ENCODE results near the gene CDK5.
"Not testable (repeated sequence)": the region's sequence is repeated elsewhere in the genome, so short reads cannot be mapped to it uniquely, and the experiment has no call there.

CDK5 gene

DNA sequence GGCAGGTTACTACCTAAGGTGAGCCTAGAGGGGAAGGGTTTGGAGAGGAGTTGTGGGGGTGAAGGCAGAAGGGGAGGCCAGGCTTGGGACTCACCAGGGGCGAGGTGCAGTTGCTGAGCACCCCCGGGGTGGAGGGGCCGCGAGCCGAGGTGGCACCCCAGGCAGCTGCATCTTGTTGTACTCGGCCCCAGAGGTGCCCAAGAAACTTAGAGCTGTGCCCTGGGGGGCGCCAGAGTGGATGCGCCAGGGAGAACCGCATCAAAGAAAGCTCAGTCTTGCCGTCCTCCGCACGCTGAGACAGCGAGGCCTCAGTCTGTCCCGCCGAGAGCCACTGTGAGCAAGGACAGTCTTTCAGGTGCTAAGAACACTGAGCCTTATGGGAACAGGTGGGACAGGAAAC is 40.8 kb downstream of the CDK5 start:
- no peak for DNase-seq (ENCODE audit: low read depth in 3 of 3)

DNA sequence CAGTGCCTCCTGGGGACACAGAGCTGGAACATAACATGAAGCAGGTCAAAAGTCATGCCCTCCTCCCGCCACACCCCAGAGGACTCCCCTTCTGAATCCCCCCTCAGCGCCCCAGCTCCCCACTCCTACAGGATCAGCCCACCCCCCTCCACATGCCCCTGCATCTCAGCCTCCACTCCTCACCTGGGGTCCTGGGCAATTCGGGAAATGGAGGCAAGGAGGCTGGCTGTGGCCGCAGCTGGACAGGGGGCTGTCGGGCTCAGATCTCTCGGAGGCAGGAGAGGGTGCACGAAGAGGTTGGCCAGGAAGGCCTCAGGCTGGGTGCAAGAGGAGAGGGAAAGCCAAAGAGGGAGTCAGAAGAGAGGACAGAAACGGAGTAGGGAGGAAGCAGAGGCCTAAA is 41.2 kb downstream of the CDK5 start:
- no peak for DNase-seq (ENCODE audit: low read depth in 3 of 3)

DNA sequence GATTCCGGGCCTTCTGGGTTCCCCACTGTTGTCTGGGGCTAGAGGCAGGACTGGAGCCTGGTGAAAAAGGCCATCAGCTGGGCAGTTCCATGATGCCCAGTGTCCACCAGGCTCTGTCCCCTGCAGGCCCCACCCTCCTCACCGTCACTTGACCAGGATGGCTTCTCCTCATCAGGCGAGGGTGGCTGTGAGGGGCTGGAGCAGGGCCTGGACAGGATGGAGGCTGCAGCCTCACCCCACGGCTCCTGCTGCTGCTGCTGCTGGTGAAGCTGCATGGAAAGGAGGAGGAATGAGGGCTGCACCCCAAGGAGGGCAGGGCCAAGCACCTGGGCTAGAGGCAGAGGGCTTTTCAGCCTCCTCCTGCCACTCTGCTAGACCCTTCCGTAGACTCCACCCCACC is 41.7 kb downstream of the CDK5 start:
- DNase-seq (ENCODE audit: low read depth in 3 of 3): no peak

DNA sequence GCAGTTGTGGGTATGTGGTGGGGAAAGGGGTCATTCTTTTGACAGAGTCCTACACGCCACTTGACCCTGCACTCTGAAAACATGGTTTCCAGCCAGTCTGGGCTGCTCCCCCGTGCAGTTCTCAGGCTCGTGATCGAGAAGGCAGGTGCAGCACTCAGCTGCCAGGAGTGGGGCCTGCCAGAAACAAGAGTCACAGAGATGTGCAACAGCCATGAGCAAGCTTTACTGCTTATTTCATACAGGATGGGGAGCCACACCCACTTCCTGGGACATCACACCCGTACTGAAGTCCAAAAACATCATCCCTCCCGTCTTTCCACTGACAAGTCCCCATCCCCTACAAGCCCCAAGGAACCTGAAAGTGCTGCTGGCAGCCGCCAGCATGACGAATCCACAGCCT is 42.7 kb downstream of the CDK5 start:
- DNase-seq (ENCODE audit: low read depth in 3 of 3): no peak

DNA sequence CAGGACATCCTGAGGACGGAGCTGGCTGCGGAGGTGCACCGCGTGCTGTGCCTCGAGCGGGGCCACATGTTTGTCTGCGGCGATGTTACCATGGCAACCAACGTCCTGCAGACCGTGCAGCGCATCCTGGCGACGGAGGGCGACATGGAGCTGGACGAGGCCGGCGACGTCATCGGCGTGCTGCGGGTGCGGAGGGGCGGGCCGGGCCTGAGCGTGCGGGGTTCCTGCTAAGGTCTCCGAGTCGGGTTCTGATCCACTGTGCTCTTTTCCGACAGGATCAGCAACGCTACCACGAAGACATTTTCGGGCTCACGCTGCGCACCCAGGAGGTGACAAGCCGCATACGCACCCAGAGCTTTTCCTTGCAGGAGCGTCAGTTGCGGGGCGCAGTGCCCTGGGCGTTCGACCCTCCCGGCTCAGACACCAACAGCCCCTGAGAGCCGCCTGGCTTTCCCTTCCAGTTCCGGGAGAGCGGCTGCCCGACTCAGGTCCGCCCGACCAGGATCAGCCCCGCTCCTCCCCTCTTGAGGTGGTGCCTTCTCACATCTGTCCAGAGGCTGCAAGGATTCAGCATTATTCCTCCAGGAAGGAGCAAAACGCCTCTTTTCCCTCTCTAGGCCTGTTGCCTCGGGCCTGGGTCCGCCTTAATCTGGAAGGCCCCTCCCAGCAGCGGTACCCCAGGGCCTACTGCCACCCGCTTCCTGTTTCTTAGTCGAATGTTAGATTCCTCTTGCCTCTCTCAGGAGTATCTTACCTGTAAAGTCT is 43.8 kb downstream of the CDK5 start:
- peak; percentile 65 to 84 (median 72) for DNase-seq (ENCODE audit: low read depth in 3 of 3)

DNA sequence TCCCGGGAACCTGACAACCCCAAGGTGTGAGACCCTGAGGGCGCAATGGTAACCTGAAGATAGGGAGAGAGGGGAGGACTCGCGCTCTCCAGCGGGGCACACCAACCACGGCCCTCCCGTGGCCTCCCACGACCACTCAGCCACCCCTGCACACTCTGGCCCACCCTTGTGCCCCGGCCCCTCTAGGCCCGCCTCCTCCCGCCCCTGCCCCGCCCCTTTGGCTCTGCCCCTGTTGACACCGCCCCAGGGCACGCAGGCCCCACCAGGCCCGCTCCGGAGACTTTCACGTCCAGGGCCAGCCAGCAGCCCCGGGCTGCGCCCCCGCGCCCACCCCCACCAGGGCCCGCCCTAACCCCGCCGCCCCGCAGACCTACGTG is 44.4 kb downstream of the CDK5 start:
- DNase-seq (ENCODE audit: low read depth in 3 of 3): no peak

DNA sequence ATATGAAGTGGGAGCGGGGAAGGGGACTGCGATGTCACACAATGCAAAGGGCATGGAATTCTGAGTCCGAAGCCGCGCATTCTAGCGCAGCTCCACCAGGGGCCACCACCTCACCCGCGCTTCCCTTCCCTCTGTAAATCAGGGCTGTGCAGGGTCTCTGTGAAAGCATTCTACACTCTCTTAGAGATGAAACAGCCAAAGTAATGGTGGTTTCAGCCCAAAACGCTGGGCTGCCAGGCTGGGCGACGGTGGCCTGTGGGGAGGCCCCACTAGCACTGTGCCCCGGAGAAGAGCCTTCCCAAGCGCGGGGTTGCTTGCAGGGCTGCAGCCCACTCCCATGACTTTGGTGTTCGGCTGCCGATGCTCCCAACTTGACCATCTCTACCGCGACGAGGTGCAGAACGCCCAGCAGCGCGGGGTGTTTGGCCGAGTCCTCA is 44.8 kb downstream of the CDK5 start:
- no peak for DNase-seq (ENCODE audit: low read depth in 3 of 3)

DNA sequence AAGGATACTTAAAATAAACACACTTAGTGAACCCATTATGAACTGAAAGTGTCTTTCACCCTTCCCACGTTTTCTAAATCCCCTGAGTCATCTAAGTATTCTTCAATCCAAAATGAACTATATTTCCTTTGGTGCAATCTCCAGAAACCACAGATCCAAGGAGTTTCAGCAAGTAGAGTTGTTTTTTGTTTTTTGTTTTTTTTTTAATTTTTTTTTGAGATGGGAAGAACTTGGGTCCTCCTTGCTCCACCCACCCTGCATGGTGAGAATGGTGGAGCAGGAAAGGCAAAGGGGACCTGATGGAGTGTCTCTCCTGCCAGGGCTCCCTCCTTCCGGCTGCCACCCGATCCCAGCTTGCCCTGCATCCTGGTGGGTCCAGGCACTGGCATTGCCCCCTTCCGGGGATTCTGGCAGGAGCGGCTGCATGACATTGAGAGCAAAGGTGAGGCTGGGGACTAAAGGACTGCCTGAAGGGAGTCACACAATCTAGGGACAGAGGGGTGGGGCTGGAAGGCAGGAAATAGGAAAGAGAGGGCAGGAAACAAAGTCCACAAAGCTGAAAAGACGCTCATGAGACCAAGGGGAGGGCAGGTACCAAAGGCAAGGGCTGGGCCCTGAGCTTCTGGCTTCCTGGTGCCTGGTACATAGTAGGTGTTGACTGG is 45.5 kb downstream of the CDK5 start:
- DNase-seq (ENCODE audit: low read depth in 3 of 3): no peak

DNA sequence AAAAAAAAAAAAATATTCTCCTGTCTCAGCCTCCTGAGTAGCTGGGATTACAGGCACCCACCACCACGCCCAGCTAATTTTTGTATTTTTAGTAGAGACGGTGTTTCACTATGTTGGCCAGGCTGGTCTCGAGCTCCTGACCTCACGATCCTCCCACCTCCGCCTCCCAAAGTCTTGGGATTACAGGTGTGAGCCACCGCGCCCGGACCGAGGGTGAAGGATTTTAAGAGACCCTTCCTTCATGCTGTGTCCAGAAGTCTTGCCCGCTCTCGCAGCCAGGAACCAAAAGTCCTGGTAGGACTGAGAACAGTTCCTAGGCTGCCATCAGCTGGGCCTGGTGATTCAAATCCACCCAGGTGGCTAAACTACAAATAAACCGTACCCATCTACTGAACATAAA is 46.1 kb downstream of the CDK5 start:
- not testable (repeated sequence) for DNase-seq (ENCODE audit: low read depth in 3 of 3)

DNA sequence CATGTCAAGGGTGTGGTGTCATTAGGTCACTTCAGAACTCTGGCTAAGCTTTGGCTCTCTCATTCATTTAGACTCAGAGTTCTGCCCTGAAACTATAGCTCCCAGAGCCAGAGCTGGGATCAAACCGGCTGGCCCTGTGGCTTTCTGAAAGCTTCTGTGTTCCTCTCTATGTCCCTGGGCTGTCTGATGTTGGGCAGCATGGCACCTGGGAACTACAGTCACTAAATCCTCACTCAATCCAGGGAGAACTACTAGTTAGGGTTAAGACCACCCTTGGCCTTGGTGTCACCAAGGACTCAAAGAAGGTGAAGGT is 46.6 kb downstream of the CDK5 start:
- DNase-seq (ENCODE audit: low read depth in 3 of 3): no peak

DNA sequence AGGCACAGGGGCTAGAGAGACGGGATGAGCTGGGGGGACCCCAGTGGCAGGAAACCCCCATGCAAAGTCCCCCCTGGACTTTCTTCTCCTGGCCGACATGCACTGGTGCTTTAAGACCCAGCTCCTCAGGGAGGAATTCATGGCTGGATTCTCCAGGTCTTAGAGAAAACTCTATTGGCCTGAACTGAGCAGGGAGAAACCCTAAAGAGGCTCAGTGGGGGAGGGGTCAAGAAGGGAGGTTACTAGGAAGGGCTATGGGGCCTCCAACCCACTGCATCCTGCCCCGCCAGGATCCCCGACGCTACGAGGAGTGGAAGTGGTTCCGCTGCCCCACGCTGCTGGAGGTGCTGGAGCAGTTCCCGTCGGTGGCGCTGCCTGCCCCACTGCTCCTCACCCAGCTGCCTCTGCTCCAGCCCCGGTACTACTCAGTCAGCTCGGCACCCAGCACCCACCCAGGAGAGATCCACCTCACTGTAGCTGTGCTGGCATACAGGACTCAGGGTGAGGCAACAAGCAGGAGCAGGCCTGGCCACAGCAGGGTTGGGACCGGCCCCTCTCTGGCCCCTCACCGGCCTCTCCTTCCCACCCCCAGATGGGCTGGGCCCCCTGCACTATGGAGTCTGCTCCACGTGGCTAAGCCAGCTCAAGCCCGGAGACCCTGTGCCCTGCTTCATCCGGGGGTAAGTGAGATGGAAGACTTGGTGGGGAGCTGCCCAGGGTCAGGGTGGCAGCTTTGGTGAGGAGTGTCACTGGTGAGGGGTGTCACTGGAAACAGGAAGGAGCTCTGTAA is 47.2 kb downstream of the CDK5 start:
- DNase-seq (ENCODE audit: low read depth in 3 of 3): peak in 1 of 3 experiments; percentile 42

DNA sequence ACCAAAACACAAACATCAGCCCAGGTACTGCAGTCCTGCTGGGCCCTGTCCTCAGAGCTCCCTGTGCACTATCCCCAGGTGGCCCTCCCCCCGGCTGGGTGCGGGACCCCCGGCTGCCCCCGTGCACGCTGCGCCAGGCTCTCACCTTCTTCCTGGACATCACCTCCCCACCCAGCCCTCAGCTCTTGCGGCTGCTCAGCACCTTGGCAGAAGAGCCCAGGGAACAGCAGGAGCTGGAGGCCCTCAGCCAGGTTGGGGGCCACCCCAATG is 47.7 kb downstream of the CDK5 start:
- DNase-seq (ENCODE audit: low read depth in 3 of 3): no peak

DNA sequence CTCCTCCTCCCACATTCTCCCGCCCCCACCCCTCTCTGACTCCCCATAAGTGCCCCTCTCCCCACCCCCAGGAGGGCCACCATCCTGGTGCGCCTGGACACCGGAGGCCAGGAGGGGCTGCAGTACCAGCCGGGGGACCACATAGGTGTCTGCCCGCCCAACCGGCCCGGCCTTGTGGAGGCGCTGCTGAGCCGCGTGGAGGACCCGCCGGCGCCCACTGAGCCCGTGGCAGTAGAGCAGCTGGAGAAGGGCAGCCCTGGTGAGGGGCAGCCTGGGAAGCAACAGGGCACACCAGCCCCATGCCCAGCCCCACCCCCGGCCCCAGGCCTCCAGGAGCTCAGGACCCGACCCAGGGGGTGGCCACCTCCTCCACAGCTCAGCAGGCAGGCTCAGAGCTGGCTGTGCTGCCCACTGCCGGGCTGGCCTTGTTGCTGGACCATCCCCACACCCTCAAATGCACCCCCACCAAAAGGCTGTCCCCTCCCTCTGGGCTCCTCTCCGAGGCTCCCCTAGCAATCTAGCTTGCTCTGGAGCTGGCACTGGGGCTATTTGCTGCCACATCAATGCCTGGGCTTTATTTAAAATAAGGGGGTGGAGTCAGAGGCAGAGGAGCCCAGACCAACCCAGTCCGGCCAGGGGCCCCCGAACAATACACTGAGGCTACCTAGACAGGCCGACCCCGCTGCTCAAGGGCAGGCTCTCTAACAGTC is 48.2 kb downstream of the CDK5 start:
- DNase-seq (ENCODE audit: low read depth in 3 of 3): no peak

DNA sequence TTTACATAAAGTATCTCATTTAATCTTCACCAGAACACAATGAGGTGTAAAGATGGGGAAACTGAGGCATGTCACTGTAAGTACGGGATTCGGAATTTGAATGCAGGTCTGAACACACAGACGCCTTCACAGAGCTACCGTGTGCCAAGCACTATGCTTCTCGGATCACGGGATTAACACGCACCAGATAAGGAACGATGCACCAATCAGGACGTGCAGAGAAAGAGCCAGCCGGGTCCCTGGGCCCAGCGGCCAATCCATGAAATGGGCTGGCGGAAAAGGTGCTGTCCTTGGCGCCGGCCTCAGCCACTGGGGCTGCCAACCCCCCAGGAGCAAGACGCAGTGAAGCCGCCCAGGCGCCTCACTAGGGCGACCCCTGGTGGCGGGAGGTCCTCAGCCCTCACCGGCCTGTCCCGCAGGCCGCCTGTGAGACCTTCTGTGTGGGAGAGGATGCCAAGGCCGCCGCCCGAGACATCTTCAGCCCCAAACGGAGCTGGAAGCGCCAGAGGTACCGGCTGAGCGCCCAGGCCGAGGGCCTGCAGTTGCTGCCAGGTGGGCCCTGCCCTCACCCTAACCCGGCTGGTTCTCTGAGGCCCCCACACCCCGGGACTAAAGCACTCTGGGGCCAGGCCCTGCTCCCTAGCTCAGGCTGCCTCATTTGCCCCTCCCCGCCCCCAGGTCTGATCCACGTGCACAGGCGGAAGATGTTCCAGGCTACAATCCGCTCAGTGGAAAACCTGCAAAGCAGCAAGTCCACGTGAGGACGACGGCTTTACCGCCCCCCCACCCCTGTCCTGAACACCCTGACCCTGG is 49.0 kb downstream of the CDK5 start:
- DNase-seq (ENCODE audit: low read depth in 3 of 3): peak; percentile 54 to 85 (median 74)

DNA sequence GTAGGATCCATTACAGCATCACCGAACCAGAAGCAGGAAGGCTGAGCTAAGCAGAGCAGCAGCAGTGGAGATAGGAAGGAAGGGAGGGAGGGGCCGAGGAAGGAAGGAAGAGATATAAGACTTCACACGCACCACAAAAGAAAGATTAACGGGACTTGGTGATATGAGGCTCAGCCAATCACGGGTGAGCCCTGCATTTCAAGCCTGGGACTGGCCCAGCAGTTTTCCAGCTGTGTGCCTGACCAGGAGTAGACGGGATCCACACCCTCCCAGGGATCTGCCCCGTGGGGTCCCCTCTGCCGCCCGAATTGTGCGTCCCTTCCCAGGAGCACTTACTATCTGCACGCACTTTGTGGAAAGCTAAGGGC is 49.6 kb downstream of the CDK5 start:
- DNase-seq (ENCODE audit: low read depth in 3 of 3): no peak

DNA sequence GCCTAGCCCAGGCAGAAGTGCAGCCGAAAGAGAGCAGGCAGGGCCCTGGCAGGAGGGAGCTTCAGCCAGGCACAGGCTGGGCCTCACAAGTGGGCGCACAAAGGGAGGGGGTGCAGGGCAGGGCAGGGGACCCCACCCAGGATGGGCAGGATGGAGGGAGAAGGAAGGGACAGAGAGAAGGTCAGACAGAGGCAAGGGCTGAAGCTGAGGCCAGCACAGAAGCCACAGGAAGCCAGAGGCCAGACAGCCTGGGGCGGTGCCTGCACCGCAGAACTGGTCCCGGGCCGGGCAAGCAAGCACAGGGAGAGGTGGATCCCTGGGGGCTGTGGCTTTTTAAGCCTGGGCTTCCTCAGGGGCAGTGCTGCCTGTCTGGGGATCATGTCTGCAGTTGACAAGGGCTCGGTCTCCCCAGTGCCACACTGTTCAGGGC is 50.2 kb downstream of the CDK5 start:
- DNase-seq (ENCODE audit: low read depth in 3 of 3): no peak

DNA sequence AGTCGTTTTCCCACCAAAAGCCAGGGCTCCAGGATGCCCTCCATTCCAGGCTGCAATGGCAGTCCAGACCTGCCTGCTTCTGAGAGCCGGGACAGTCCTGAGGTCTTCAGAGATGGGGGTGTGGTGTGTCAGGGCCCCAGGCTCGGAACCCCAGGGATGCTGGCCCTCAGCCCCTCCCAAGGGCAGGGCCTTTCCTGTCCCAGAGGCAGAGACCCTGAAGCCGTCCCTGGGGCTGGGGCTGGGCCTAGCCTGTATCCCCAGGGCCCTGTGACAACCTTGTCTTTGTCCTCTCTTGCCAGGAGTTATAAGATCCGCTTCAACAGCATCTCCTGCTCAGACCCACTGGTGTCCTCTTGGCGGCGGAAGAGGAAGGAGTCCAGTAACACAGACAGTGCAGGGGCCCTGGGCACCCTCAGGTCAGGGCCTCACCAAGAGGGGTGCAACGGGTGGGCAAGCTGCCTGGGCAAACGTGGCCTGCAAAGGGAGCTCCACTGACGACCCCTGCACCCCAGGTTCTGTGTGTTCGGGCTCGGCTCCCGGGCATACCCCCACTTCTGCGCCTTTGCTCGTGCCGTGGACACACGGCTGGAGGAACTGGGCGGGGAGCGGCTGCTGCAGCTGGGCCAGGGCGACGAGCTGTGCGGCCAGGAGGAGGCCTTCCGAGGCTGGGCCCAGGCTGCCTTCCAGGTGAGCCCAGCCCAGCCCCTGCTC is 51.0 kb downstream of the CDK5 start:
- no peak for DNase-seq (ENCODE audit: low read depth in 3 of 3)

DNA sequence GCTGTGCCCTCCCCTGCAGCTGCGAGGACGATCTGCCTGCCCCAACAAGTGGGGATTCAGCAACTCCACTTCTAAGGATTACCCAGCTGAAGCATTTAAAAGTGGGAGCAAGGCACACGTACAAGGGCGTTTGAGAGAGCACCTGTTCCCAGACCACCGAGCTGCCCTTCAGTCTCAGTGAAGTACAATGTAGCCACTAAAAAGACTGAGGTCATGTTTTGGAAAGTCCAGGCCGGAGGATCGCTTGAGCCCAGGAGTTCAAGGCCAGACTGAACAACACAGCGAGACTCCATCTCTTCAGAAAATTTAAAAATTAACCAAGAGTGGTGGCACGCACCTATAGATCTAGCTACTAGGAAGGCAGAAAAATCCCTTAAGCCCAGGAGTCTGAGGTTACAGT is 52.1 kb downstream of the CDK5 start:
- DNase-seq (ENCODE audit: low read depth in 3 of 3): no peak

Measured in stimulated activated CD4-positive, alpha-beta T cell treated with anti-CD3 and anti-CD28 coated beads, TNF-alpha, amount 100 ng/mL, for 24 hours (primary cell).